Measurements from ENCODE around the gene GGTLC1.

Gene GGTLC1

GRCh38 chr20:23963941-23964340 is 24.6 kb downstream of the GGTLC1 start:
- no peak for DNase-seq

DNA sequence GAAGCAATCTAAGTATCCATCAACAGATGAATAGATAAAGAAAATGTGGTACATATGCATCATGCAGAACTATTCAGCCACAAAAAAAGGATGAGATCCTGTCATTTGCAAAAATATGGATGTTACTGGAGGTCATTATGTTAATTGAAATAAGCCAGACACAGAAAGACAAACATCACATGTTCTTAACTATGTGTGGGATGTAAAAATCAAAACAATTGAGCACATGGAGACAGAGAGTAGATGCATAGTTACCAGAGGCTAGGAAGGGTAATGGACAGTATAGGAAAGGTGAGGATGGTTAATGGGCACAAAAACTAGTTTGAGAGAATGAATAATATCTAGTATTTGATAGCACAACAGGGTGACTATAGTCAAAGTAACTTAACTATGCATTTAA is 26.3 kb downstream of the GGTLC1 start:
- no peak for DNase-seq

DNA sequence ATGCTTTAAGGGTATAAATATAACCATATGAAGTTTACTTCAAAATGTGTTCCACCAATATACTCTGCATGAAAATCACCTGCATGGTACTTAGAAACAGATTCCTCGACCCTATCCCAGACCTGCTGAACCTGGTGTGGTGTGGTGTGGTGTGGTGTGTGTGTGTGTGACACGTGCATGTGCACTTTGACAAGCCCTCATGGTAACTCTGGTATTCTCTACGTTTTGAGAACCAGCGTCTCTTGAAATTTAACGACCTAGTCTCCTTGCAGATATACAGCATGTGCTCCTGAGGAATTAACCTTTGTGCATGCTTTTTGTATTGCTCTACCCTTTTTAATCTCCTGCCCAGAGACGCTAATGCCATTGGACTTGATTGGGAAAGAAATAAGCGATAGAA is 29.5 kb downstream of the GGTLC1 start:
- DNase-seq, result peak; percentile 14

GRCh38 chr20:23955896-23956295 is 32.7 kb downstream of the GGTLC1 start:
- no peak for DNase-seq

DNA sequence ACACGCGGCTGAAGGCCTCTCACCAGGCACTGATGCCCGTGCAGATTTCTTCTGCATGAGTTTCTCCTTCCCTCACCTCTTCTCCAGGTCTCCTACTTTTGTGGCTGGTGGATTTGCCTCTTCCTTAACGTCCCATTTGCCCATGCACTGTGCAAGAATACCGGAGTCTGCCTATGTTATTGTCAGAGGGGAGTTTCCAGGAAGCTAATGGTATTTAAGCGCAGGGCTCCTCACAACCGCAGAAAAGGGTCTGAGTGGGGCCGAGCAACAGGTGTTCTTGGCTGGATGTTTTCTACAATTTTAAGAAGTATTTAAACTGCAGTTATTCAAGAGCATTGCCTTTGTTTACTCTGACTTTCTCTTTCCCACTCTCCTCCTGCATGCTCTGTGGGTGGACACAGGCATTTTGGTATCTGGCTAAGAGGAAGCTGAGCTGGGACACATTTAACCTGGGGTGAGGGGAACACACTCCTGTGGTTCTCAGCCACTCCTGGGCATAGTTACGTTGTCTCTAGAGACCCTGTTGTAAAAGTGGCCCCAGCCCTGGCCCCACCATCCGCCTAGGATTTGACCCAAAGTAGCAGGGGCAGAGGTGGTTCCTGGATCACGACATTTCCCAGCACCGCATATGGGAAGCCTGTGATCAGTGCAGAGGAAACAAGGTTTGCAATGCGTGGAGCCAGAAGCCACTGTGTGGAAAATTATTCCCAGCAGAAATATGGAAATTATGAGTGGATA is 34.4 kb downstream of the GGTLC1 start:
- no peak for DNase-seq

DNA sequence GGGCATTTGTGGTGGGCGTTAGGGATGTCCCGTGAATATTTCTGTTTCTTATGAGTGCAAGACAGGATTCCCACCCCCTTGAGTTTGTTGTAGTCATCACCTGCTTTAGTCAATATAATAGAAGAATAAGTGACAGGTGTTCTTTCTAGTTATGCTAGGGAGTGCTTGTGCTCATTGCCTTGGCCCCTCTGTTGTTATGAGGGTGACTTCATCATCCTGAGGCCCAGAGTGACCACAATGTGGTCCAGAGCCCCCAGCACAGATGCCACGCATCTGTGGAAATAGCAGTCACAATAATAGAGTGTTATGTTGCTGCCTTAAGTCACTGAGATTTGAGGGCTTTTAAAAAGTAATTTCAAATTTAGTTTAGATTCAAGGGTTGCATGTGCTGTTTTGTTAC is 42.4 kb downstream of the GGTLC1 start:
- DNase-seq, result no peak

- DNase-seq, result no peak
These were observed 45.3 kb downstream of the GGTLC1 start for GRCh38 chr20:23943304-23943703.

DNA sequence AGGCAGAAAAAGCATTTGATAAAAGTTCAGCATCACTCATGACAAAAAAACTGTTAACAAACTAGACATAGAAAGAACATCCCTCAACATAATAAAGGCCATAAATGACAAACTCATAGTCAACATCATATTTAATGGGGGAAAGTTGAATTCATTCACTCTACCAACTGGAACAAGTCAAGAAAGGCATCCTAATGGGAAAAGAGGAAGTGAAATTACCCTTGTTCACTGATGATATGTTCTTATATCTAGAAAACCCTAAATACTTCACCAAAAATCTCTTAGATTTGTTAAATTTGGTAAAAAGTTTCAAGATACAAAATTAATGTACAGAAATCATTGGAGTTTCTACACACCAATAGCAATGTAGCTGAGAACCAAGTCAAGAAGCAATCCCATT is 48.9 kb downstream of the GGTLC1 start:
- no peak for DNase-seq

GRCh38 chr20:23939063-23939462 is 49.5 kb downstream of the GGTLC1 start:
- DNase-seq, result no peak

- DNase-seq, result no peak
These were observed 50.5 kb downstream of the GGTLC1 start for GRCh38 chr20:23938118-23938438.

DNA sequence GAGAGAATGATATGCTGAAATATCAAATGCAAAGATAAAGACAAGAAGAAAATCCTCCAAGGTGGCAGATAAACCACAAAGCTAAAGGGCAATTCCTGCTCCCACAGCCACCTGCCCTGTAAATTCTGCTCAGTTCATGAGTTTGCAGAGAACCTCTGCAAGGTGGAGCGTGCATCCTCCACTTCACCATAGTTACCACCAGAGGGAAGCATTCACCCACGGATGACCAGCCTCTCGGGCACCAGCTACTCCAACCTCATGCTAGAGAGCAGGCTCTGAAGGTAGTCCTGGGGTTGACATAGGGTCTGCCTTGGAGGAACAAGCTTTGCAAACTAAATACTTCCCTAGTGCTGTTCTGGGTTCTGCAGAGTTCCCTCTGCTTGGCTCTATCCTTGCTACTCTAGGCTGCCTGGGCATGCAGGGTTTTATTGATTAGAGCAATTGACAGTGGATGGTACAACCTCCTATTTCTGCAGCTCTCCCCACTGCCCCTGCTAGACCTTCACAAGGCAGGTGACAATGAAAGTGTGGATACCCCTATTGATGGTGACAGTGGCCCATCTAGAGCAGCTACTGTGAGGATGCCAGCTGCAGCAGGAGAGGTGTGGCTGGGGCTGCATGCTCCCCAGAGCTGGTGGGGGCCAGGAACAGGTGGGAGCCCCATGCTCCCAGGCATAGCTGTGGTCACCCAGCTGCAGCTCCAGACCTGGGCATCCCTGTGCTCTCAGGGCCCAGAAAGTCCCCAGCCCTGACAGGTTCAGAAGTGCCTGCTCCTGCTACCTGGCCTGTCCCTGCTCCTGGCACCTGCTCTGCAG is 51.1 kb downstream of the GGTLC1 start:
- peak; percentile 90 for DNase-seq
